ENCODE results near the gene MYO1E. TPM values are rescaled to one million over a fixed set of nuclear protein-coding genes. Genes with fewer than 3 reads are reported as not detected.
A peak's percentile ranks its signal among the peaks of the same experiment; 100 is the strongest.

The MYO1E gene
- total and polyA plus RNA-seq, 2 of the 4 experiments (the other 2 are of a cell fraction): 13.4 to 37.3 TPM

- DNase-seq: peak; percentile 83
- H3K4ac ChIP-seq (ENCODE audit: low read depth, low read length): peak overlapping the region; percentile 81
- in situ Hi-C loops (cut with MboI; ENCODE audit: low sequenced_read_pairs): no loop called here
- H2BK120ac ChIP-seq (ENCODE audit: low read depth, low read length): peak overlapping the region; percentile 80
- H4K20me1 ChIP-seq (ENCODE audit: insufficient read depth, low read length): no peaks in the 10 kb centered on the region
- no peak overlapping the region for H2AFZ ChIP-seq (replicated peaks; ENCODE audit: low read length, poor library complexity)
- peak overlapping the region; percentile 53 for H3K14ac ChIP-seq (replicated peaks; ENCODE audit: low read depth, low read length)
- H3K79me1 ChIP-seq (ENCODE audit: low read depth in 1 of 2, low read length in 2 of 2): peaks cover 5 to 10% of the 10 kb centered on the region in 2 experiments; a peak in 2 of 4 replicates
- peaks cover 14% of the 10 kb centered on the region for H3K9me1 ChIP-seq (ENCODE audit: insufficient read depth, low read length)
- H3K27me3 ChIP-seq (ENCODE audit: control insufficient read depth, insufficient read depth, low read length): no peaks in the 10 kb centered on the region
- H3K9ac ChIP-seq (ENCODE audit: low read depth, low read length): no peak overlapping the region
- no peaks in the 10 kb centered on the region for H3K9me3 ChIP-seq (ENCODE audit: control insufficient read depth, insufficient read depth, low read length)
- POLR2A ChIA-PET (ENCODE audit: unreplicated experiment): no interaction called here
- no peak overlapping the region for H3K4me2 ChIP-seq (ENCODE audit: low read depth, low read length)
- peak overlapping the region; percentile 33; the same call in 1 of the 2 replicates for H2AK5ac ChIP-seq (ENCODE audit: low read depth, low read length)
- dilution Hi-C loops (cut with HindIII; ENCODE audit: low sequenced_read_pairs, unreplicated experiment): no loop called here
- peak; percentile 98 for ATAC-seq (ENCODE audit: low read depth)
- H3K4me3 ChIP-seq (ENCODE audit: insufficient read depth, low read depth, low read length): no peak overlapping the region
- peak overlapping the region; percentile 53 to 62; a peak in 3 of 4 replicates for H4K8ac ChIP-seq (ENCODE audit: low read depth in 2 of 2, low read length in 2 of 2)
- no TSS peak for BruUV-seq (replicated peaks)
- CTCF ChIA-PET: interaction anchor here (1.0 kb wide), 1 partner anchor 25 kb away, joined by 6 read pairs; no protein-coding TSS in a partner anchor
- peak overlapping the region; percentile 64 for H2BK5ac ChIP-seq (ENCODE audit: low read depth, low read length, poor library complexity, severe bottlenecking)
- intact Hi-C loops (cut with micrococcal nuclease): loop anchor here (5.0 kb wide), 1 partner anchor 45 kb away; no protein-coding TSS in a partner anchor
- H3K18ac ChIP-seq (ENCODE audit: low read depth, low read length): peak overlapping the region; percentile 34; the same call in 1 of the 2 replicates
- H2BK20ac ChIP-seq (ENCODE audit: low read depth, low read length): peak overlapping the region; percentile 55; the same call in 1 of the 2 replicates
- H3K56ac ChIP-seq (ENCODE audit: extremely low read depth, insufficient read depth, low read length): no peak overlapping the region; the same call in 1 of the 2 replicates
- peaks cover 16% of the 10 kb centered on the region for H3K36me3 ChIP-seq (ENCODE audit: control insufficient read depth, insufficient read depth, low read length)
- WGBS, 2 experiments (ENCODE audit: extremely low coverage in 2 of 2, insufficient read length in 1 of 2): 40% methylated on average over 1 of the region's 5 CpGs; no CpG with 5 or more reads in 1 of the 2 experiments
- peak overlapping the region; percentile 17; the same call in 1 of the 2 replicates for H3K27ac ChIP-seq (ENCODE audit: insufficient read depth, low read length)
- H3K4me1 ChIP-seq (ENCODE audit: control insufficient read depth, insufficient read depth, low read length): no peaks in the 10 kb centered on the region; the same call in 1 of the 2 replicates
- H2BK15ac ChIP-seq (ENCODE audit: low read depth, low read length): peak overlapping the region; percentile 67; the same call in 1 of the 3 replicates
- peak overlapping the region; percentile 64 for H4K91ac ChIP-seq (ENCODE audit: insufficient read depth, low read depth, low read length)
- H2AK9ac ChIP-seq (replicated peaks; ENCODE audit: low read depth, low read length, poor library complexity): no peak overlapping the region
- TF ChIP-seq MXI1 (IDR thresholded peaks at IDR 0.05; ENCODE audit: borderline replicate concordance, low read depth, low read length) (peak; percentile 69; the same call in 1 of the 2 replicates), BHLHE40 (IDR thresholded peaks at IDR 0.05; ENCODE audit: low read depth, low read length) (peak; percentile 95), SMC3 (IDR thresholded peaks at IDR 0.05; ENCODE audit: low read depth, low read length) (no peak), CTCF (conservative IDR thresholded peaks at IDR 0.05; ENCODE audit: low read depth, low read length) (no peak), USF2 (IDR thresholded peaks at IDR 0.05; ENCODE audit: low read depth, low read length) (peak; percentile 68), MAFK (IDR thresholded peaks at IDR 0.05; ENCODE audit: low read depth, low read length) (peak; percentile 78), RAD21 (IDR thresholded peaks at IDR 0.05; ENCODE audit: low read length) (no peak)
- H3K23ac ChIP-seq (ENCODE audit: low read depth, low read length): peak overlapping the region; percentile 37; the same call in 1 of the 2 replicates
- no peak overlapping the region for H4K5ac ChIP-seq (ENCODE audit: low read depth, low read length)
These were observed 150.9 kb downstream of the MYO1E start for GRCh38 chr15:59221511-59222505.

Data from IMR-90 (cell line).